SK-N-SH treated with all-trans-retinoic acid at 6 μM for 48 hours (cell line): ENCODE data around the gene CEP164.

Source experiments
- ATAC-seq: fragments of 200-7000 bp; cut with Tn5 transposase; 3 replicates; pipeline ENCODE4 v1.9.1; 2020; ENCODE audit warnings: mild to moderate bottlenecking, moderate library complexity
- ARNTL ChIP-seq: fragments of 450-650 bp; formaldehyde crosslinking; IDR thresholded peaks from 2 replicates; pipeline ENCODE4 v1.5.0; 2020; ENCODE audit warnings: low read depth, mild to moderate bottlenecking, moderate library complexity, borderline replicate concordance
- BACH2 ChIP-seq: fragments of 250-450 bp; sonication (Bioruptor Pico); IDR thresholded peaks from 2 replicates; pipeline ENCODE4 v1.9.0; 2021; ENCODE audit warnings: mild to moderate bottlenecking, borderline replicate concordance
- CREB5 ChIP-seq: fragments of 250-450 bp; sonication (Bioruptor Pico); IDR thresholded peaks from 2 replicates; pipeline ENCODE4 v1.5.1; 2020; ENCODE audit warnings: low read depth, mild to moderate bottlenecking, moderate library complexity
- CSRNP3 ChIP-seq: fragments of 250-450 bp; sonication (Bioruptor Pico); IDR thresholded peaks from 2 replicates; pipeline ENCODE4 v1.5.1; 2021; ENCODE audit warnings: mild to moderate bottlenecking, moderate library complexity
- ESRRG ChIP-seq: fragments of 250-450 bp; sonication (Bioruptor Pico); IDR thresholded peaks from 2 replicates; pipeline ENCODE4 v1.6.1; 2021; ENCODE audit warnings: mild to moderate bottlenecking
- GLIS3 ChIP-seq: fragments of 250-450 bp; sonication (Bioruptor Pico); IDR thresholded peaks from 2 replicates; pipeline ENCODE4 v1.5.0; 2020; ENCODE audit warnings: mild to moderate bottlenecking, moderate library complexity
- ISL1 ChIP-seq: fragments of 250-450 bp; sonication (Bioruptor Pico); IDR thresholded peaks from 2 replicates; pipeline ENCODE4 v2.1.2; 2022; ENCODE audit warnings: mild to moderate bottlenecking, moderate library complexity
- OSR1 ChIP-seq: fragments of 250-450 bp; sonication (Bioruptor Pico); IDR thresholded peaks from 2 replicates; pipeline ENCODE4 v1.8.0; 2022; ENCODE audit warnings: moderate library complexity, mild to moderate bottlenecking, inconsistent platforms
- PATZ1 ChIP-seq: fragments of 250-450 bp; sonication (Bioruptor Pico); IDR thresholded peaks from 2 replicates; pipeline ENCODE4 v1.8.0; 2020; ENCODE audit warnings: mild to moderate bottlenecking, moderate library complexity, borderline replicate concordance
- POU6F1 ChIP-seq: fragments of 250-450 bp; sonication (Bioruptor Pico); IDR thresholded peaks from 2 replicates; pipeline ENCODE4 v1.8.0; 2021; ENCODE audit warnings: low read depth, mild to moderate bottlenecking, moderate library complexity, borderline replicate concordance
- PPARA ChIP-seq: fragments of 250-450 bp; sonication (Bioruptor Pico); IDR thresholded peaks from 2 replicates; pipeline ENCODE4 v1.5.0; 2020; ENCODE audit warnings: mild to moderate bottlenecking, borderline replicate concordance
- RARB ChIP-seq: fragments of 250-450 bp; sonication (Bioruptor Pico); IDR thresholded peaks from 2 replicates; pipeline ENCODE4 v1.8.0; 2021; ENCODE audit warnings: mild to moderate bottlenecking, moderate library complexity
- SNAI2 ChIP-seq: fragments of 250-450 bp; sonication (Bioruptor Pico); IDR thresholded peaks from 2 replicates; pipeline ENCODE4 v1.5.0; 2020; ENCODE audit warnings: mild to moderate bottlenecking, moderate library complexity
- TCF4 ChIP-seq: fragments of 250-450 bp; sonication (Bioruptor Pico); IDR thresholded peaks from 2 replicates; pipeline ENCODE4 v1.8.0; 2021; ENCODE audit warnings: mild to moderate bottlenecking, moderate library complexity, borderline replicate concordance
- TOX ChIP-seq: fragments of 250-450 bp; sonication (Bioruptor Pico); IDR thresholded peaks from 2 replicates; pipeline ENCODE4 v1.8.0; 2021; ENCODE audit warnings: mild to moderate bottlenecking, moderate library complexity, borderline replicate concordance
- ZFP3 ChIP-seq: fragments of 250-450 bp; sonication (Bioruptor Pico); IDR thresholded peaks from 2 replicates; pipeline ENCODE4 v1.5.0; 2020; ENCODE audit warnings: mild to moderate bottlenecking, moderate library complexity
- ZFP30 ChIP-seq: fragments of 450-650 bp; formaldehyde crosslinking; IDR thresholded peaks from 2 replicates; pipeline ENCODE4 v1.5.0; 2022; ENCODE audit warnings: mild to moderate bottlenecking, moderate library complexity
- ZNF565 ChIP-seq: fragments of 450-650 bp; formaldehyde crosslinking; conservative IDR thresholded peaks from 2 replicates; pipeline ENCODE4 v1.5.0; 2020; ENCODE audit warnings: low read depth, mild to moderate bottlenecking, moderate library complexity
- ZNF70 ChIP-seq: fragments of 450-650 bp; formaldehyde crosslinking; IDR thresholded peaks from 2 replicates; pipeline ENCODE4 v1.5.0; 2020; ENCODE audit warnings: mild to moderate bottlenecking, moderate library complexity
- ZNF8 ChIP-seq: fragments of 450-650 bp; formaldehyde crosslinking; IDR thresholded peaks from 2 replicates; pipeline ENCODE4 v1.5.0; 2020; ENCODE audit warnings: mild to moderate bottlenecking, moderate library complexity

CEP164 gene

DNA sequence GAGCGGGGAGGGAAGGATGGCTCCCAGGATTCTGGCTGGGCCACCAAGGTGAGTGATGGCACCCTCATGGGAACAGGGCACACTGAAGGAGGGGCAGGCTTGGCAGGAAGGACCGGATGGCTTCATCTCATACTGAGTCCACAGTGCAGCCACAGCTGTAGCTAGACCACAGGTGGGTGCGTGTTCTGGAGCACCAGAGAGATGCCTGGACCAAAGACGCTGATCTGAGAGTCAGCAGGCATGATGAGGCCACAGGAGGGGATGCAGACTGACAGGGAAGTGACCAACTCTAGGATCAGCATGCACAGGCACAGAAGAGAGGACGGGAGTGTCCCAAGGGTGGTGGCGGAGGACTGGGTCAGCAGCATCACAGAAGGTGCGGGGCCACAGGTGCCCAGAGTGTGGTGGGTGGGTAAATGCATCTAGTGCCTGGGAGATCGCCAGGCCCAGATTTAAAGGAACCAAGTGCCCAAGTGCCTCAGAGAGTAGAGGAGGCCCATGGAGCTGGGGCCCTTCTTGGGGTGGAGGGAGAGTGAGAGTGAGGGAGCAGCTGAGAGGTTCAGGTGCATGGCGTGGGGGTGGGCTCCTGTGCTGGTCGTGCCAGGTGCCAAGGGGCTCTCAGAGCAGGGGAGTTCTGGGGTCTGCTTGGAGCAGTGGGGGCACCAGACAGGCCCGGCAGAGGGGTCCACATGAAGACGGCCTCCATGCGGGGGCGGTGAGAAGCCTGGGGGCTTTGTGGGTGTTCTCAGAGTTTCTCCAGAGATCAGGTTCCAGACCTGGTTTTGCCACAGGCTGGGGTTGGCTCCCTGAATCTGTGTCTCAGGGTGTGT, 113.7 kb downstream of the CEP164 start:
- TF ChIP-seq ZNF8 (no peak), TCF4 (CRISPR knock-in tag) (no peak), CREB5 (no peak), GLIS3 (CRISPR knock-in tag) (no peak), ZNF565 (CRISPR knock-in tag) (no peak), ARNTL (CRISPR knock-in tag) (no peak), POU6F1 (CRISPR knock-in tag) (no peak), ESRRG (CRISPR knock-in tag) (no peak), SNAI2 (CRISPR knock-in tag) (no peak), ISL1 (no peak), RARB (CRISPR knock-in tag) (no peak), ZFP30 (CRISPR knock-in tag) (no peak), TOX (CRISPR knock-in tag) (no peak), ZFP3 (CRISPR knock-in tag) (no peak), BACH2 (no peak), OSR1 (no peak)
- no peak for ATAC-seq

- no peak for ATAC-seq
- TF ChIP-seq PPARA (CRISPR knock-in tag) (no peak), ZNF70 (CRISPR knock-in tag) (no peak), ISL1 (no peak), GLIS3 (CRISPR knock-in tag) (no peak), POU6F1 (CRISPR knock-in tag) (no peak), CREB5 (no peak), TCF4 (CRISPR knock-in tag) (no peak), PATZ1 (CRISPR knock-in tag) (no peak), ARNTL (CRISPR knock-in tag) (no peak), BACH2 (no peak), ZNF565 (CRISPR knock-in tag) (no peak), CSRNP3 (CRISPR knock-in tag) (no peak)
Observed at GRCh38 chr11:117442049-117442868, 114.6 kb downstream of the CEP164 start.
